BE2C (cell line): ENCODE results near the gene RGS6.

Experiments used
- DNase-seq: peaks from one replicate; pipeline ENCODE4 v3.0.0-alpha.2; 2020
- H3K27me3 ChIP-seq: fragments of 250-450 bp; sonication (Bioruptor Pico); 2 replicates; pipeline ENCODE4 v1.5.1; 2020; ENCODE audit warnings: mild to moderate bottlenecking
- H3K36me3 ChIP-seq: fragments of 250-450 bp; sonication (Bioruptor Pico); 2 replicates; pipeline ENCODE4 v1.5.1; 2020; ENCODE audit warnings: mild to moderate bottlenecking
- H3K4me1 ChIP-seq: fragments of 250-450 bp; sonication (Bioruptor Pico); 2 replicates; pipeline ENCODE4 v1.5.1; 2020
- H3K4me3 ChIP-seq: 2 replicates; pipeline ENCODE4 v1.5.1; 2011; ENCODE audit warnings: low read depth, low read length
- H3K9me3 ChIP-seq: fragments of 250-450 bp; sonication (Bioruptor Pico); 2 replicates; pipeline ENCODE4 v1.5.1; 2020
- TF ChIP-seq, protein P1 (sequence below): IDR thresholded peaks from 2 replicates; pipeline ENCODE4 v1.5.1; 2012; ENCODE audit warnings: mild to moderate bottlenecking, low read depth, low read length

The RGS6 gene

GRCh38 chr14:72495668-72496067, 563.4 kb downstream of the RGS6 start:
- no peaks in the 10 kb centered on the region for H3K36me3 ChIP-seq
- H3K9me3 ChIP-seq = no peaks in the 10 kb centered on the region
- no peak overlapping the region for H3K4me3 ChIP-seq
- 0 out of 2 replicates have a peak, but pooled peaks cover 2% of the 10 kb centered on the region for H3K4me1 ChIP-seq
- TF ChIP-seq, protein P1, sequence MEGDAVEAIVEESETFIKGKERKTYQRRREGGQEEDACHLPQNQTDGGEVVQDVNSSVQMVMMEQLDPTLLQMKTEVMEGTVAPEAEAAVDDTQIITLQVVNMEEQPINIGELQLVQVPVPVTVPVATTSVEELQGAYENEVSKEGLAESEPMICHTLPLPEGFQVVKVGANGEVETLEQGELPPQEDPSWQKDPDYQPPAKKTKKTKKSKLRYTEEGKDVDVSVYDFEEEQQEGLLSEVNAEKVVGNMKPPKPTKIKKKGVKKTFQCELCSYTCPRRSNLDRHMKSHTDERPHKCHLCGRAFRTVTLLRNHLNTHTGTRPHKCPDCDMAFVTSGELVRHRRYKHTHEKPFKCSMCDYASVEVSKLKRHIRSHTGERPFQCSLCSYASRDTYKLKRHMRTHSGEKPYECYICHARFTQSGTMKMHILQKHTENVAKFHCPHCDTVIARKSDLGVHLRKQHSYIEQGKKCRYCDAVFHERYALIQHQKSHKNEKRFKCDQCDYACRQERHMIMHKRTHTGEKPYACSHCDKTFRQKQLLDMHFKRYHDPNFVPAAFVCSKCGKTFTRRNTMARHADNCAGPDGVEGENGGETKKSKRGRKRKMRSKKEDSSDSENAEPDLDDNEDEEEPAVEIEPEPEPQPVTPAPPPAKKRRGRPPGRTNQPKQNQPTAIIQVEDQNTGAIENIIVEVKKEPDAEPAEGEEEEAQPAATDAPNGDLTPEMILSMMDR = no peak
- peaks cover 27% of the 10 kb centered on the region for H3K27me3 ChIP-seq
- no peak for DNase-seq

- peaks cover 27% of the 10 kb centered on the region for H3K27me3 ChIP-seq
- no peak overlapping the region for H3K4me3 ChIP-seq
- no peak for DNase-seq
- TF ChIP-seq, protein P1 = no peak
- no peaks in the 10 kb centered on the region for H3K36me3 ChIP-seq
- H3K4me1 ChIP-seq = 0 out of 2 replicates have a peak, but pooled peaks cover 2% of the 10 kb centered on the region
- H3K9me3 ChIP-seq = no peaks in the 10 kb centered on the region
Observed at GRCh38 chr14:72498646-72499045, 566.4 kb downstream of the RGS6 start.

GRCh38 chr14:72499746-72500145, 567.5 kb downstream of the RGS6 start:
- Histone ChIP-seq H3K9me3 (no peaks in the 10 kb centered on the region), H3K4me3 (no peak overlapping the region), H3K27me3 (peaks cover 25% of the 10 kb centered on the region), H3K36me3 (no peaks in the 10 kb centered on the region), H3K4me1 (0 out of 2 replicates have a peak, but pooled peaks cover 2% of the 10 kb centered on the region)
- no peak for DNase-seq
- TF ChIP-seq, protein P1 = no peak

DNA sequence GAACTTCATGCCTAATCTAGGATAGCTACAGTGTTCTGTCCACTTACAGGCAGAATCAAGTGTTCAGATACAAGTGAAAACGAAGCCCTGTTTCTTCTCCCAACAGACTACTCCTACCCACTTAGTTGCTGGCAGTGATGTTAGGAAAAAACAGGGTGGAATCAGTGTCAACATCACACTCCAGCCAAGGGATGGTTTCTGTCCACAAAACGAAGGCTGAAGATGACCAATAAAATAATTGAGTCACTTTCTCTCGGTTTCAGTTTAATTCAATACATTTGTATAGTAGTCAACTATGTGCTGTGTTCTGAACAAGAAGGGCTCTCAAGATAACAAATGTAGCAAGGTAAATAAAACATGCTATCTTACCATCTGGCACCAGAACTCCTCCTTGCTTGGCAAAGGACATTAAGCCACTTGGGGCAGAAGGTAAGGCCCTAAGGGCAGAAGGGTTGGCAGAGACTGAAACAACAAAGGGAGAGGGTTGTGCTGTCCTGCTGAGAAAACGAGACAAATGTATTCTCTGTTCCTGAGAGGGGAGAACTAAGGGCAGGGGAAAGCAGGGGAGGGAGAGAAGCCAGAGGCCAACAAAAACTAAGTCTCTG, 568.1 kb downstream of the RGS6 start:
- Histone ChIP-seq H3K27me3 (peaks cover 19% of the 10 kb centered on the region), H3K36me3 (no peaks in the 10 kb centered on the region), H3K4me3 (no peak overlapping the region), H3K9me3 (no peaks in the 10 kb centered on the region), H3K4me1 (0 out of 2 replicates have a peak, but pooled peaks cover 2% of the 10 kb centered on the region)
- no peak for DNase-seq
- TF ChIP-seq, protein P1 = no peak

GRCh38 chr14:72501439-72501838, 569.2 kb downstream of the RGS6 start:
- DNase-seq = no peak
- Histone ChIP-seq H3K4me3 (no peak overlapping the region), H3K9me3 (no peaks in the 10 kb centered on the region), H3K27me3 (peaks cover 8% of the 10 kb centered on the region), H3K36me3 (no peaks in the 10 kb centered on the region), H3K4me1 (0 out of 2 replicates have a peak, but pooled peaks cover 2% of the 10 kb centered on the region)
- TF ChIP-seq, protein P1 = no peak

DNA sequence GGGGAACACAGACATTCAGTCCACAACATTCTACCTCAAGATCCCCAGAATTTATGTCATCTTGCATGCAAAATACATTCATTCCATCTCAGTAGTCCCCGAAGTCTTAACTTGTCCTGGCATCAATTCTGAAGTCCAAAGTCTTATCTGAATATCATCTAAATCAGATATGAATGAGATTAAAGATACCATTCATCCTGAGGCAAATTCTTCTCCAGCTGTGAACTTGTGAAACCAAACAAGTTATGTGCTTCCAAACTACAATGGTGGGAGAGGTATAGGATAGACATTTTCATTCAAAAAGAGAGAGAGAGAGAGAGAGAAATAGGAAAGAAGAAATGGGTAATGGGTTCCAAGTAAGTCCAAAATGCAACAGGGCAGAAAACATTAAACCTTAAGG, 571.0 kb downstream of the RGS6 start:
- H3K27me3 ChIP-seq = peaks cover under 1% of the 10 kb centered on the region
- TF ChIP-seq, protein P1 = no peak

More for the DNA sequence above, 571.0 kb downstream of the RGS6 start:
- Histone ChIP-seq H3K36me3 (no peaks in the 10 kb centered on the region), H3K4me1 (0 out of 2 replicates have a peak, but pooled peaks cover 2% of the 10 kb centered on the region), H3K9me3 (no peaks in the 10 kb centered on the region), H3K4me3 (no peak overlapping the region)
- no peak for DNase-seq
